GM12801 (cell line): Measurements from ENCODE around the gene PPARD.

ENCODE experiments used
- TF ChIP-seq, protein P1 (sequence below): IDR thresholded peaks from one replicate; pipeline ENCODE4 v1.5.1; 2011; ENCODE audit warnings: control low read depth; ENCODE audit not compliant: insufficient read length; ENCODE audit errors: extremely low read depth

Gene PPARD

DNA sequence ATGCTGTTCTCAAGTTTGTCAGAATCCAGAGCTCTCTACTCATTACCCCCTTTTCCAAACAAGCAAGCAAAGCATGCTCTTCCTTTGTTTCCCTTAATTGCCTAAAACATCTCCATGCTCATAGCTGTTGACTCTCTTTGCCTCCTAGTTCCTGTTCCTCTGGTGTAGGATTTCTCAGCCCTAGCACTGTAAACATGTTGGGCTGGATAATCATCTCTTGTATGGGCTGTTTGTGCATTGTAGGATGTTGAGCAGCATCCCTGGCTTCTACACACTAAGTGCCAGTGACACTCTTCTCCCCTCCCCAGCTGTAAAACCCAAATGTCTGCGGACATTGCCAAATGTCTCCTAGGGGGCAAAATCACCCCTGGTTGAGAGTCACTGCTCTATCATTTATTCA is 14.0 kb downstream of the PPARD start:
- TF ChIP-seq, protein P1, sequence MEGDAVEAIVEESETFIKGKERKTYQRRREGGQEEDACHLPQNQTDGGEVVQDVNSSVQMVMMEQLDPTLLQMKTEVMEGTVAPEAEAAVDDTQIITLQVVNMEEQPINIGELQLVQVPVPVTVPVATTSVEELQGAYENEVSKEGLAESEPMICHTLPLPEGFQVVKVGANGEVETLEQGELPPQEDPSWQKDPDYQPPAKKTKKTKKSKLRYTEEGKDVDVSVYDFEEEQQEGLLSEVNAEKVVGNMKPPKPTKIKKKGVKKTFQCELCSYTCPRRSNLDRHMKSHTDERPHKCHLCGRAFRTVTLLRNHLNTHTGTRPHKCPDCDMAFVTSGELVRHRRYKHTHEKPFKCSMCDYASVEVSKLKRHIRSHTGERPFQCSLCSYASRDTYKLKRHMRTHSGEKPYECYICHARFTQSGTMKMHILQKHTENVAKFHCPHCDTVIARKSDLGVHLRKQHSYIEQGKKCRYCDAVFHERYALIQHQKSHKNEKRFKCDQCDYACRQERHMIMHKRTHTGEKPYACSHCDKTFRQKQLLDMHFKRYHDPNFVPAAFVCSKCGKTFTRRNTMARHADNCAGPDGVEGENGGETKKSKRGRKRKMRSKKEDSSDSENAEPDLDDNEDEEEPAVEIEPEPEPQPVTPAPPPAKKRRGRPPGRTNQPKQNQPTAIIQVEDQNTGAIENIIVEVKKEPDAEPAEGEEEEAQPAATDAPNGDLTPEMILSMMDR = no peak

DNA sequence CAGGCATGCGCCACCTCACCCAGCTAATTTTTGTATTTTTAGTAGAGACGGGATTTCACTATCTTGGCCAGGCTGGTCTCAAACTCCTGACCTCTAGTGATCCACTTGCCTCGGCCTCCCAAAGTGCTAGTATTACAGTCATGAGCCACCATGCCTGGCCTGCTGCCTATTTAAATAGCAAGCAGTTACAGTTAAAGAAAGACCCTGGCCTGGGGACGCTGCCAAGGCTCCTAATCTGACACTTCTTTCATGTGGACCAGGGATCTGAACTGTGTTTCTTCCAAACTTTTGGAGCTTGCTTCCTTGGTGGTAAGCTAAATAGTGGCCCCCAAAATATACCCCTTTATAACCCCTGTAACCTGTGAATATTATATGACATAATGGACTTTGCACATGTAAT is 15.3 kb downstream of the PPARD start:
- TF ChIP-seq, protein P1 = no peak

DNA sequence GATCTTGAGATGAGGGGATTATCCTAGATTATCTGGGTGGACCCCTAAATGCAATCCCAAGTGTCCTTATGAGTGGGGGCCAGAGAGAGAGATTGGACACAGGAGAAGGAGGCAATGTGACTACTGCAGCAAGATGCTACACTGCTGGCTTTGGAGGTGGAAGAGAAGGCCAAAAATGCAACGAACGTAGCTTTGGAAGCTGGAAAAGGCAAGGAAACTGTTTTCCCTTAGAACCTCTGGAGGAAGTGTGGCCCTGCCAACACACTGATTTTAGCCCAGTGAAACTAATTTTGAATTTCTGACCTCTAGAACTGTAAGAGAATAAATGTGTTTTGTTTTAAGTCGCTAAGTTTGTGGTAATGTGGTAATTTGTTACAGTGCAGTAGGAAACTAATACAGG is 15.7 kb downstream of the PPARD start:
- TF ChIP-seq, protein P1 = no peak

DNA sequence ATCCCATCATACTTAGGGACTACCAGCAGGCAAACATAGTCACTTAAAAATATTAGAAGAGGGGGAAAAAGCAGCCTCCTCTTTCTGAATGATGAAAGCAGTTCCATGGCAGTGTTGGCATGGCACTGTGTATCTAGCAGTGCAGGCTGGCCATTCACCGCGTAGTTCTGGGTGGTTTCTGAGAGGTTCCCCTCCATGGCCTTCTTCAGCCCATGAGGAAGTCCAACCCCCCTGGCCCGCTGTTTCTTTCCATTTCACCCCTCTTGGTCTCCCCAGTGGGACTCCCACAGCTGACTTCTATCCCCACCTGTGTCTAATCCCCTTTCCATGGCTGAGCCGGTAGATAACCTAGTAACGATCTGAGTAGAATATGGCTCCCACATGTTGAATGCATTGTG is 17.0 kb downstream of the PPARD start:
- TF ChIP-seq, protein P1 = no peak

DNA sequence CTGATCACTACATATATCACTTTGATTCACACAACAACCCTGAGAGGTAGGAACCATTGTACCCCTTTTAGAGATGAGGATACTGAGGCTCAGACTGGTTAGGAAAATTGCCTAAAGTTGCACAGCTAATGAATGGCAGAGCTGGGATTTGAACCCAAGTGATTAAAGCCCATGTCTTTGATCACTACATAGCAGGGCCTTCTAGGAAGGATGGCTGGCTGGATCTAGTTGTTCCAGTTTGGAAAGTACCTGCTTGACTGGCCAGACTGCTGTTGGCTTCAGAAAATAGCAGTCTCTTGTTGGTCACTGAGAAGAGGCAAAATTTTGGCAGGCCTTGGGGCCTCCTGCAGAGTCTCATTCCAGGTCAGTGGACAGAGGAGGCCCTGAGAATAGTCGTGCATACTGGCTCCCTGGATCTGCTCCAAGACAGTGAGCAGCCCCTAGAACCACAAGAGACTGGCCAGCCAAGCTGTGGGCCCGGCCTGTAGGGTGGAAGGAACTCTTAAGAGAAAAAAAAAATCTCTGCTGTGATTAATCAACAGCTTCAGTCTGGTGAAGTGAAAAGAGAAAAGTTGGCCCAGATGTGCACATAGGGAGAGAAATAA is 17.5 kb downstream of the PPARD start:
- TF ChIP-seq, protein P1 = no peak

DNA sequence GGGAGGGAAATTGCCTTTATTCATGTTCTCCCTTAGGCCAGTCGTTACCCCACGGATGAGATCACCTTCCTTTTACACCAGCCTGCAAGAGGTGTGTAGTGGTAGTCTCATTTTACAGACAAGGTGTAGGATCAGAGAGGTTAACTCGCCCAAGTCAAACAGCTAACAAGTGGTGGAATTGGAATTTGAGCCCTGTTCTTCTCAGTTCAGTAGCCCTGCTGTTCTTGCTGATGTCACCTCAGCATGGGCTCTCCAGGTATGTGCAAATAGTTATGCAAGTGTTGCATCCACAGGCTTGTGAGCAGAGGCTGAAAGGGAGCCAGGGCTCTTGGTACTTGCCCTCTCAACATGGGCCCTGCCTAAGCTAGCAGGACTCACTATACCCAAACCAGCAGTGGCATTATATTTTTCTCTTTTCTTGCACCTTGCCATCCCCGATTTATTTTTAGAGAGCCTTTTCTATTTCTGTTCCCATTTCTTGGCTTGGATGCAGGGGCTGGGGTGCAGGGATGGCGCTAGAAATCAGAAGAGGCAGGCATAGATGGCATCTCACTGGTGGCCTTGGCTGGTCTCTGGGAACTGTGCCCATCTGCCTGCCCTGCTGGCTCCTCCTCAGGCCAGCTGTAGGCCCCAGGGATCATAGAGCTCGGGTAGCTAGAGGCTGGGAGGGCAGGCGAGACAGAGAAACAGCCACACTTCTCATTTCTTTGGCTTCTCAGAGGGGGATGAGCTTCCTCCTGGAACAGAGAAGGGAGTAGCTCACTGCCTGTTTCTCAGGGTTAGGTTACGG is 18.2 kb downstream of the PPARD start:
- TF ChIP-seq, protein P1 = no peak

DNA sequence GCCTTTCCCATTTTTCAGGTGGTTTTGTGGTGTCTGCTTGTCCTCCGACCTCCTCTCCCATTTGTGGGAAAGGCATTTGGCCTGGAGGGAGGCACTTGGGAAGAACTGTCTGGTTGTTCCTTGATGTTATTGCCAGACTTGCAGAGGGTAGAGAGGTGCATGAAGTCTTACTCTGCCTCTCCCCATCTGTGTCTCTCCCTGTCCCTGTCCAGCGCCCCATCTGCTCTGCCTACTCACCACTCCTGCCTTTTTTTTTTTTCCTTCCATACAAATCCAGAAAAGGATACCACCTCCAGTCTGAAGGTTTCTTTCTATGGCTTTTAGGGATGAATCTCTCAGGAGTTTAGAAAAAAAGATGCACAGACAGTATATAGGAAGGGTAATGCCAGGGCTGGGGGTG is 19.8 kb downstream of the PPARD start:
- TF ChIP-seq, protein P1 = no peak
